ENCODE results near the gene FAM13C.

The FAM13C gene

GRCh38 chr10:59360605-59361405 lies 1.5 kb downstream of the FAM13C start:
- FAIRE-seq, result no peak

GRCh38 chr10:59358576-59358975 lies 3.8 kb downstream of the FAM13C start:
- no peak for FAIRE-seq

DNA sequence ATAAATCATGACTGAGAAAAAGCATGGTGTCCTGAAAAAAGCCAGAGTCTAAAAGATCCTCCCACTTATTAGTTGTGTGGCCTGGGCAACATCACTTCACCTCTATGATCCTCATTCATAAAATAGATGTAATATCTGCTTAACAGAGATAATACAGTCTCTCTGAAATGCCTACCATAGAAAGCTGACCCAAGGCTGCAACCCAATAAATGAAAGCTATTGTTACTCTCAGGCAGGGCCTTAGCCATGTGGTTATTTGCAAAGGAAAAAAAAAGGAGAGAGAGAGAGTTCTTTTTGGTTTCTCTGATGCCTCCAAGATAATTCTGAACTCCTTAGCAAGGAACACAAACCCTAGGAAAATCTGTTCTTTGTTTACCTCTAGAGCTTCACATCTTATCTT lies 7.9 kb downstream of the FAM13C start:
- no peak for FAIRE-seq

DNA sequence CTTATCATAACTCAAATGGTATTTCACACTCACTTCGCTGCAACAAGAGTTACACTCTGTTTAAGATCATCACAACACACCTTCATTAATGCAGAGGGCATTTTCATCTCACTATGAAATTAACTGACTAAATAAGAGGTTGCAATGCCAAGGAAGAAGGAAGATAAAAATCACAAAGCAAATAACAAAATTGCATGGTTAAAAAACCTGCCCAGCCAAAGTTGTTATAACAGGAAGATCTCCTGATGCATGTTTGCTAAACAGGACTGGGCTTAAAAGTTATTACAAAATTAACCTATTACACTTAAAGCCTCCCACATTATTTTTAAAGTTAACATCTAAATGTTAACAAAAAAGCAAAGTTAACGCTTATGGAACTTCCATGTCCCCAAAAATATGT lies 11.8 kb downstream of the FAM13C start:
- FAIRE-seq, result no peak

GRCh38 chr10:59346321-59346720 lies 16.0 kb downstream of the FAM13C start:
- FAIRE-seq, result no peak

GRCh38 chr10:59342723-59343122 lies 19.6 kb downstream of the FAM13C start:
- no peak for FAIRE-seq

- FAIRE-seq, result no peak
Measured at GRCh38 chr10:59342000-59342399, 20.3 kb downstream of the FAM13C start.

GRCh38 chr10:59340285-59340684 lies 22.1 kb downstream of the FAM13C start:
- FAIRE-seq, result no peak

DNA sequence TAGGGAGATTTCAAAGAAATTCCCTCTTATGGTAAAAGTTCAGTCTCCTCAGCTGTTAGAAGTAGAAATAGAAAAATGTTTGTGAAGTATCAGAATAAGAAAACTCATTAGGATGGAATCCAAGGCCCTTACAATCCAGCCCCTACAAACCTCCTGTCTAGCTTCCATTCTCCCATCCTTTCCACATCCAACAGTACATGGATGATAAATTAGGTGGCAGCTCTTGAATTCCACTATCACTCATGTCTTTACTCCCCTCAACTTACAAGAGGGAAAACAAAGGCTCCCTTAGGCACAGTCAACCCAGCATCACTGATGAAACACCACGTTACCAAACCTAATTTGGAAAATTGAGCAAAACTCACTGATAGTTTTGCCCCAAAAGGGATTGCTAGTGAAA lies 23.0 kb downstream of the FAM13C start:
- no peak for FAIRE-seq

DNA sequence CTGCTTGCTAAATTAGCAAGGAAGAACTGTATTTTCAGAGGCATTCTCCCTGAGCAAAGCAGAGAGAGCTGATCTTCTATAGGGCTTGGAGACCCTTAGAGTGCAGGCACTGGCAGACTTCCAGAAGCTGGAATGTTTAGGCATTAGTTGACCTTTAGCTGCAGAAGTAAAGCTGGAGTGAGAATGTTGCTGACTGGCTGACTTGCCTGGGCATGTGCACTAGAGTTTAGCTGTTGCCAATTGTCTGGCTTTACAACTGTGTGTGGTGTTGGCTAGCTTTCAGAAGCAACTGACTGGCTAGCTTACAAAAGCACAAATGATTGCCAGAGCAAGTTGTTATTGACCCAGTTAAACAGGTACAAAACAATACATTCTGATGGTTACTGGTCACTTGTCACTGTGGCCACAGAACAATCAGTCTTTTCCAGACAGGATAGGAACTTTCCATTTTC lies 25.1 kb downstream of the FAM13C start:
- FAIRE-seq, result no peak

GRCh38 chr10:59336632-59337031 lies 25.7 kb downstream of the FAM13C start:
- FAIRE-seq, result no peak

GRCh38 chr10:59335497-59335896 lies 26.9 kb downstream of the FAM13C start:
- FAIRE-seq, result no peak

DNA sequence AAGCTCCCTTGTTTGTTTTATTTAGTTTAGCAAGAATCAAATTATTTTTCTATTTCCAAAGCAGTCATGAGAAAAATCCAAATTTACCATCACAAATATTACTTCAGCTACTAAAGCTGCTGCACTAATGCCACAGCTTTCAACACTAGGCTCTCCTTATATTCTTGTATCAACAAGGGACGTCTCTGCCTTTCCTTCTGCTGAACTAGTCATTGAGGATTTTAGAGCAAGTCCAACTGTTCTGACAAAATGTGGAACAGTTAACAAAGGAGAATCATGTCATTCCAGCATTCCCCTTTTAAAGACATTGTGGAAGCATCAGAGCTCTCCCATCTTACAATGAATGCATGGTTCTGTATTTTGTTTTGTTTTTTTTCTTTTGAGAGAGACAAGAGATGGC lies 28.6 kb downstream of the FAM13C start:
- FAIRE-seq, result no peak

DNA sequence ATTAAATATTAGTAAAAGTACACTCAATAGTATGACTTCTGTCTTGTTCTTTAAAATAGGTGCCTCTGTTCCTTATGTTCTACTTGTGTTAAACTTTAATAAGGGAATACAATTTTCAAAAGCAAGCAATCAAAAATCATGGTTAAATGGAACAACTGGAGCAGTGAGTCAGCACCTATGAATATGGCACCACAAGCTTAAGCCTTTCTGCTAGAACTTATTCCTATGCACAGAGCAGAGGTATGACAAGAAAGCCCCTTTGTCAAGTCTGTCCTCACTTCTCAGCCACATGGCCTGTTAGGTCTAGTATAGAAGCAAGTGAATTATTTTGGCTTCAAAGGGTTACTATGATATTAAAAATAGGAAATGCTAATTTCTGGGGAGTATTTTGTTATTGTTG lies 29.8 kb downstream of the FAM13C start:
- no peak for FAIRE-seq

DNA sequence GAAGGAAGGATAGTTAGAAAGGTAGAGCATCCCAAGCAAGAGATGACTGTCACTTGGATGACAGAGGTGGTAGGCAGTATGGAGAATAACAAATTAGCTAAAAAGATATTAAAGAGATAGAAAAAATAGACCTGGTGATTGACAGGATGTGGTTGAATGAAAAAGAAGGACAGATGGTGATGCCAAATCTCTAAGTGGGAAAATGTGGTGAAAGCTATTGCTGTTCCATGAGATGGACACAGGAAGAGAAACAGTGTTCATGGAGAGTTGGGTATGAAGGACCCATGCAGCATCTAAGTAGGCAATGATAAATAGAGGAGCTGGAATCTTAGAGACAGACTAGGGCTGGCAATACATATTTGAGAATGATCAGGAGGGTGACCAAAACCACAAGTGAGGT lies 30.7 kb downstream of the FAM13C start:
- FAIRE-seq, result no peak

- no peak for FAIRE-seq
Measured at GRCh38 chr10:59325116-59325515, 37.2 kb downstream of the FAM13C start.

- no peak for FAIRE-seq
Measured at GRCh38 chr10:59324597-59324996, 37.8 kb downstream of the FAM13C start.

GRCh38 chr10:59323831-59324401 lies 38.4 kb downstream of the FAM13C start:
- FAIRE-seq, result no peak

GRCh38 chr10:59323036-59323459 lies 39.3 kb downstream of the FAM13C start:
- FAIRE-seq, result no peak

DNA sequence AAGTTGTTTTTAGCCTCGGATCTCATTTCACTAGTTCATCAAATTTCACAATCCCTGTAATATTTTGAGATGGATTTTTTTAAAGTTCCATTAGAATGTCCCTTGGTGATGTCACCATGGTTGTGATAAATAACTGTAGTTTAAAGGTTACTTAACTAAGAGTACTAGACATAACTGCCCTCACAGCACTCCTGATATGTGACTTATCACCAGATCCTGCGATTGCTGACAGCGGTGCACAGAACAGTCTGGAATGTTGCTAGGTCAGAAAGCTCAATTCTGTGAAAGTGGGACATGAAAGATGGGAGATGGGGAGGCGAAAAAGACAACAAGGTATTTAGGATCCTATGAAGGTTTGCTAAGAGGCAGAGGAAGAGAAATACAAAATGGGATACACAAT lies 40.2 kb downstream of the FAM13C start:
- no peak for FAIRE-seq

- FAIRE-seq, result no peak
Measured at GRCh38 chr10:59320355-59320754, 42.0 kb downstream of the FAM13C start.

GRCh38 chr10:59319854-59320253 lies 42.5 kb downstream of the FAM13C start:
- no peak for FAIRE-seq

DNA sequence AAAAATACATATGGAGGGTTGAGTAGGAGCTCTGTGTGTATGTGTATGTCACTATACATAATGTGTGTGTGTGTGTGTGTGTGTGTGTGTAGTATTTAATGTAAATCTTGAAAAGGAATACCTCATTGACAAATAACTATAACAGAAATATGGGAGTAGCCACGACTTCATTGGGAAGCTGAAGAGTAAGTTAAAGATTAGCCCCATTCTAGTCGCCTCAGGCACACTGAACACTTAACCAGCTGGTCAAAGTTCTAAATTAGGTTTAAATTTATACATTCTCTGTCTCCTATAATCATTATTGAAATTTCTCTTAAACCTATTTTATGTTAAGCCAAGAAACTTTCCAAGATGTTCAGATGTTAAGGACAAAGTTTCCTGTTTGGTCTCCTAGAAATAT lies 45.3 kb downstream of the FAM13C start:
- no peak for FAIRE-seq

GRCh38 chr10:59315465-59315864 lies 46.9 kb downstream of the FAM13C start:
- no peak for FAIRE-seq

DNA sequence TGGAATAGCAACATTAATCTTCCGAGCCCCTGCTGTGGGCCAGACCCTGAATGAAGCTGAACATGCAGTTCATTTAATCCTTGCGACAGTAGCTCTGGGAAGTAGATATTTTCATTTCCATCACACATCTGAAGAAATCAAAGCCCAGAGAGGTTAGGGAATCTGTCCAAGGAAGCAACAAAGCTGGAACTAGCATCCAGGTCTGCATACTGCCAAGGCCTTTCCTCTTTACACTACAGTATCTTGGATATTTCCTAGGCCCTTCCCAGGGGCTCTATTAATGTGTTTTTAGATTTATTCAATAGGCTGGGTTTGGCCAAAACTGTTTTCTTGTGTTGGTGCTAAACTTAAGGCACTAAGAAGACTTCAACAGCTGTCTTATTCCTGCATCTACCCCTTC lies 48.1 kb downstream of the FAM13C start:
- FAIRE-seq, result no peak
